ENCODE results near the gene TRAF3IP3.

TRAF3IP3 gene

GRCh38 chr1:209714338-209714737 lies 41.5 kb upstream of the TRAF3IP3 start:
- TF ChIP-seq CTCF (conservative IDR thresholded peaks at IDR 0.05; ENCODE audit: control insufficient read depth, insufficient read depth, low read depth, low read length): no peak
- no peak for DNase-seq (ENCODE audit: low read depth)
- H3K4me3 ChIP-seq (ENCODE audit: control insufficient read depth, low read depth, low read length): no peak overlapping the region

GRCh38 chr1:209715314-209715713 lies 40.5 kb upstream of the TRAF3IP3 start:
- no peak for DNase-seq (ENCODE audit: low read depth)
- no peak for TF ChIP-seq CTCF (conservative IDR thresholded peaks at IDR 0.05; ENCODE audit: control insufficient read depth, insufficient read depth, low read depth, low read length)

GRCh38 chr1:209717818-209718217 lies 38.0 kb upstream of the TRAF3IP3 start:
- no peak for DNase-seq (ENCODE audit: low read depth)
- no peak overlapping the region for H3K4me3 ChIP-seq (ENCODE audit: control insufficient read depth, low read depth, low read length)
- no peak for TF ChIP-seq CTCF (conservative IDR thresholded peaks at IDR 0.05; ENCODE audit: control insufficient read depth, insufficient read depth, low read depth, low read length)

More at GRCh38 chr1:209715314-209715713, 40.5 kb upstream of the TRAF3IP3 start:
- no peak overlapping the region for H3K4me3 ChIP-seq (ENCODE audit: control insufficient read depth, low read depth, low read length)

GRCh38 chr1:209720326-209720725 lies 35.5 kb upstream of the TRAF3IP3 start:
- H3K4me3 ChIP-seq (ENCODE audit: control insufficient read depth, low read depth, low read length): no peak overlapping the region
- no peak for DNase-seq (ENCODE audit: low read depth)
- TF ChIP-seq CTCF (conservative IDR thresholded peaks at IDR 0.05; ENCODE audit: control insufficient read depth, insufficient read depth, low read depth, low read length): no peak

- TF ChIP-seq CTCF (conservative IDR thresholded peaks at IDR 0.05; ENCODE audit: control insufficient read depth, insufficient read depth, low read depth, low read length): no peak
- no peak overlapping the region for H3K4me3 ChIP-seq (ENCODE audit: control insufficient read depth, low read depth, low read length)
- no peak for DNase-seq (ENCODE audit: low read depth)
Observed at GRCh38 chr1:209720826-209721225, 35.0 kb upstream of the TRAF3IP3 start.

- no peak for TF ChIP-seq CTCF (conservative IDR thresholded peaks at IDR 0.05; ENCODE audit: control insufficient read depth, insufficient read depth, low read depth, low read length)
- no peak overlapping the region for H3K4me3 ChIP-seq (ENCODE audit: control insufficient read depth, low read depth, low read length)
- no peak for DNase-seq (ENCODE audit: low read depth)
Observed at GRCh38 chr1:209721323-209721722, 34.5 kb upstream of the TRAF3IP3 start.

GRCh38 chr1:209723265-209723664 lies 32.6 kb upstream of the TRAF3IP3 start:
- no peak for DNase-seq (ENCODE audit: low read depth)
- no peak overlapping the region for H3K4me3 ChIP-seq (ENCODE audit: control insufficient read depth, low read depth, low read length)
- no peak for TF ChIP-seq CTCF (conservative IDR thresholded peaks at IDR 0.05; ENCODE audit: control insufficient read depth, insufficient read depth, low read depth, low read length)
